Fibroblast of mammary gland (primary cell): ENCODE data around the gene DNM3.
"Not testable (repeated sequence)": the region's sequence is repeated elsewhere in the genome, so short reads cannot be mapped to it uniquely, and the experiment has no call there.

ENCODE experiments used
- DNase-seq: peaks from one replicate; pipeline ENCODE4 v3.0.0-alpha.2; 2010; ENCODE audit warnings: low read depth
- H3K4me3 ChIP-seq: 2 replicates; pipeline ENCODE4 v1.5.1; 2011; ENCODE audit warnings: low read depth, mild to moderate bottlenecking, low read length, moderate library complexity; ENCODE audit not compliant: control insufficient read depth
- CTCF ChIP-seq: conservative IDR thresholded peaks from 2 replicates; pipeline ENCODE4 v1.5.1; 2011; ENCODE audit warnings: low read depth, low read length, inconsistent platforms; ENCODE audit not compliant: control insufficient read depth, insufficient read depth

DNM3 gene

GRCh38 chr1:172427191-172427590, 585.9 kb downstream of the DNM3 start:
- DNase-seq, result no peak
- TF ChIP-seq CTCF, result no peak
- no peak overlapping the region for H3K4me3 ChIP-seq

GRCh38 chr1:172429331-172430127, 588.2 kb downstream of the DNM3 start:
- peak; percentile 80 for DNase-seq
- peak; percentile 82 for TF ChIP-seq CTCF

GRCh38 chr1:172430128-172430454, 588.8 kb downstream of the DNM3 start:
- no peak for DNase-seq
- no peak overlapping the region for H3K4me3 ChIP-seq
- TF ChIP-seq CTCF, result no peak

More at GRCh38 chr1:172429331-172430127, 588.2 kb downstream of the DNM3 start:
- H3K4me3 ChIP-seq, result no peak overlapping the region

GRCh38 chr1:172431204-172431603, 589.9 kb downstream of the DNM3 start:
- TF ChIP-seq CTCF, result no peak
- no peak overlapping the region for H3K4me3 ChIP-seq
- DNase-seq, result no peak

GRCh38 chr1:172431721-172432192, 590.5 kb downstream of the DNM3 start:
- no peak for DNase-seq
- H3K4me3 ChIP-seq, result no peak overlapping the region
- TF ChIP-seq CTCF, result no peak

- DNase-seq, H3K4me3 ChIP-seq: not testable (repeated sequence)
These were observed 595.9 kb downstream of the DNM3 start for GRCh38 chr1:172437183-172437582.

- H3K4me3 ChIP-seq, result no peak overlapping the region
- DNase-seq, result no peak
- no peak for TF ChIP-seq CTCF
These were observed 601.1 kb downstream of the DNM3 start for GRCh38 chr1:172442404-172442803.
